ENCODE measurements around the gene PDE9A. TPM values are rescaled to one million over a fixed set of nuclear protein-coding genes. Genes with fewer than 3 reads are reported as not detected.

The PDE9A gene
- total and polyA plus RNA-seq, 2 donors (not counting 3 experiments of a cell fraction or from before 2014, with no cell fraction given) = 0.28 to 2.2 TPM

DNA sequence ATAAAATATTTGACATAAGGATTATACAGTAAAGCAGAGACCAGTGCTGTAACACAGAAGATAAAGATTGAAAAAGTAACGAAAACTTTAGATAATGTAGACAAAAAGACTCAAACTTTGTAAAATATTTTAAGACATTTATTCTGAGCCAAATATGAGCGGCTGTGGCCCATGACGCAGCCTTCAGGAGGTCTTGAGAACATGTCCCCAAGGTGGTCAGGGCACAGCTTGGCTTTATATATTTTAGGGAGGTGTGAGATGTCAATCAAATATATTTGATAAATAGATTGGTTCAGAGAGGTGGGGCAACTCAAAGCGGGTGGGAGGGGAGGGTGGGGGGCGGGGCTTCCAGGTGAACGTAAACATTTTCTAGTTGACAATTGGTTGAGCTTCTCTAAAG lies 144.7 kb downstream of the PDE9A start:
- Histone ChIP-seq H3K79me2 (ENCODE audit: control insufficient read depth, insufficient read depth, low read length) (no peaks in the 10 kb centered on the region), H3K9me3 (replicated peaks; ENCODE audit: control insufficient read depth, insufficient read depth, low read length) (no peaks in the 10 kb centered on the region), H3K4me1 (ENCODE audit: control insufficient read depth, extremely low read depth, insufficient read depth, low read length) (no peaks in the 10 kb centered on the region), H3K27me3 (ENCODE audit: control insufficient read depth in 2 of 2, insufficient read depth in 2 of 2, low read length in 2 of 2) (peaks cover 2 to 5% of the 10 kb centered on the region in 2 experiments), H3K9me1 (replicated peaks; ENCODE audit: control insufficient read depth, extremely low read depth, insufficient read depth, low read length) (no peaks in the 10 kb centered on the region), H3K27ac (ENCODE audit: insufficient read depth, low read depth, low read length) (no peak overlapping the region), H4K20me1 (replicated peaks; ENCODE audit: control insufficient read depth, extremely low read depth, insufficient read depth, low read length) (no peaks in the 10 kb centered on the region), H3K9ac (replicated peaks; ENCODE audit: extremely low read depth, insufficient read depth, low read length) (no peak overlapping the region), H3K4me2 (ENCODE audit: insufficient read depth, low read length) (no peak overlapping the region), H2AFZ (ENCODE audit: low read depth, low read length) (no peak overlapping the region), H3K4me3 (replicated peaks in 1 of 3; ENCODE audit: insufficient read depth in 1 of 3, low read depth in 1 of 3, low read length in 3 of 3) (no peak overlapping the region), H3K36me3 (ENCODE audit: control insufficient read depth in 2 of 2, extremely low read depth in 1 of 2, insufficient read depth in 2 of 2, low read length in 2 of 2) (no peaks in the 10 kb centered on the region)
- ChIA-PET POLR2A (no interaction called here), CTCF (no interaction called here)
- BruUV-seq (replicated peaks) = no TSS peak
- DNase-seq (ENCODE audit: low read depth, low spot score) (no peak), FAIRE-seq (no peak)
- no peak for TF ChIP-seq POLR2A (IDR thresholded peaks at IDR 0.05; ENCODE audit: low read depth, low read length)
- intact Hi-C loops (cut with micrococcal nuclease) = no loop called here
- dilution Hi-C loops (cut with MboI; ENCODE audit: extremely low pct_ligation_motif_present, low sequenced_read_pairs) = no loop called here

DNA sequence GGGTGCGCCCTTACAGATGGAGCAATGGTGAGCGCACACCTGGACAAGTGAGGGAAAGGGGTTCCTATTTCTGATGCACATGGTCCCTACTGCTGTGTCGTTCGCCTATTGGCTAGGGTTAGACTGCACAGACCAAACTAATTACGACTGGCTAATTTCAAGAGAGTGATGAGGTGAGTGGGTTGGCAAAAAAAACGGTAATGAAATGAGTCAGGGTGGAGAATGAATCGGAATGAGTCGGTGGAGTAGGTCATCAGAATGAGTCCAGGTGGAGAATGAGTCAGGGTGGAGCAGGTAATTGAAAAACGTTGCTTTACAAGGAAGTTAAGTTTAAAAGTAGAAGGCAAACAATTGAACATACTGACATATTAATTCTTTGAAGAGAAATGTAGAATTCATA lies 146.1 kb downstream of the PDE9A start:
- Histone ChIP-seq H3K36me3 (ENCODE audit: control insufficient read depth in 2 of 2, extremely low read depth in 1 of 2, insufficient read depth in 2 of 2, low read length in 2 of 2) (no peaks in the 10 kb centered on the region), H3K79me2 (ENCODE audit: control insufficient read depth, insufficient read depth, low read length) (no peaks in the 10 kb centered on the region), H3K4me1 (ENCODE audit: control insufficient read depth, extremely low read depth, insufficient read depth, low read length) (no peaks in the 10 kb centered on the region), H3K4me3 (replicated peaks in 1 of 3; ENCODE audit: insufficient read depth in 1 of 3, low read depth in 1 of 3, low read length in 3 of 3) (no peak overlapping the region), H3K9me3 (replicated peaks; ENCODE audit: control insufficient read depth, insufficient read depth, low read length) (no peaks in the 10 kb centered on the region), H3K27ac (ENCODE audit: insufficient read depth, low read depth, low read length) (no peak overlapping the region), H2AFZ (ENCODE audit: low read depth, low read length) (no peak overlapping the region), H3K27me3 (ENCODE audit: control insufficient read depth in 2 of 2, insufficient read depth in 2 of 2, low read length in 2 of 2) (peaks cover 2 to 5% of the 10 kb centered on the region in 2 experiments), H3K4me2 (ENCODE audit: insufficient read depth, low read length) (no peak overlapping the region), H4K20me1 (replicated peaks; ENCODE audit: control insufficient read depth, extremely low read depth, insufficient read depth, low read length) (no peaks in the 10 kb centered on the region), H3K9me1 (replicated peaks; ENCODE audit: control insufficient read depth, extremely low read depth, insufficient read depth, low read length) (no peaks in the 10 kb centered on the region), H3K9ac (replicated peaks; ENCODE audit: extremely low read depth, insufficient read depth, low read length) (no peak overlapping the region)
- FAIRE-seq (no peak), DNase-seq (ENCODE audit: low read depth, low spot score) (no peak)
- intact Hi-C loops (cut with micrococcal nuclease) = no loop called here
- dilution Hi-C loops (cut with MboI; ENCODE audit: extremely low pct_ligation_motif_present, low sequenced_read_pairs) = no loop called here
- CTCF ChIA-PET = no interaction called here
- POLR2A ChIA-PET = no interaction called here
- no TSS peak for BruUV-seq (replicated peaks)
- TF ChIP-seq FOS (IDR thresholded peaks at IDR 0.05; ENCODE audit: borderline replicate concordance, insufficient read depth, low read length) (no peak), JUN (IDR thresholded peaks at IDR 0.05; ENCODE audit: borderline replicate concordance, insufficient read depth, insufficient read length, low read depth) (no peak), GATA2 (IDR thresholded peaks at IDR 0.05; ENCODE audit: insufficient read depth, insufficient read length, low read depth, low read length) (no peak), MYC (IDR thresholded peaks at IDR 0.05; ENCODE audit: low read depth, low read length) (no peak), POLR2AphosphoS5 (IDR thresholded peaks at IDR 0.05; ENCODE audit: insufficient read depth, low read depth, low read length) (no peak), POLR2A (IDR thresholded peaks at IDR 0.05; ENCODE audit: low read depth, low read length) (no peak), EZH2 (IDR thresholded peaks at IDR 0.05; ENCODE audit: borderline replicate concordance, low read depth, low read length, severe bottlenecking) (no peak)
- TF ChIP-seq, protein P1, sequence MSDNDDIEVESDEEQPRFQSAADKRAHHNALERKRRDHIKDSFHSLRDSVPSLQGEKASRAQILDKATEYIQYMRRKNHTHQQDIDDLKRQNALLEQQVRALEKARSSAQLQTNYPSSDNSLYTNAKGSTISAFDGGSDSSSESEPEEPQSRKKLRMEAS (IDR thresholded peaks at IDR 0.05; ENCODE audit: insufficient read depth, insufficient read length) = no peak
- TF ChIP-seq, protein P2, sequence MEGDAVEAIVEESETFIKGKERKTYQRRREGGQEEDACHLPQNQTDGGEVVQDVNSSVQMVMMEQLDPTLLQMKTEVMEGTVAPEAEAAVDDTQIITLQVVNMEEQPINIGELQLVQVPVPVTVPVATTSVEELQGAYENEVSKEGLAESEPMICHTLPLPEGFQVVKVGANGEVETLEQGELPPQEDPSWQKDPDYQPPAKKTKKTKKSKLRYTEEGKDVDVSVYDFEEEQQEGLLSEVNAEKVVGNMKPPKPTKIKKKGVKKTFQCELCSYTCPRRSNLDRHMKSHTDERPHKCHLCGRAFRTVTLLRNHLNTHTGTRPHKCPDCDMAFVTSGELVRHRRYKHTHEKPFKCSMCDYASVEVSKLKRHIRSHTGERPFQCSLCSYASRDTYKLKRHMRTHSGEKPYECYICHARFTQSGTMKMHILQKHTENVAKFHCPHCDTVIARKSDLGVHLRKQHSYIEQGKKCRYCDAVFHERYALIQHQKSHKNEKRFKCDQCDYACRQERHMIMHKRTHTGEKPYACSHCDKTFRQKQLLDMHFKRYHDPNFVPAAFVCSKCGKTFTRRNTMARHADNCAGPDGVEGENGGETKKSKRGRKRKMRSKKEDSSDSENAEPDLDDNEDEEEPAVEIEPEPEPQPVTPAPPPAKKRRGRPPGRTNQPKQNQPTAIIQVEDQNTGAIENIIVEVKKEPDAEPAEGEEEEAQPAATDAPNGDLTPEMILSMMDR (IDR thresholded peaks at IDR 0.05; ENCODE audit: extremely low read depth in 1 of 2, insufficient read depth in 1 of 2, low read depth in 1 of 2, low read length in 2 of 2) = no peak
